ENCODE results near the gene BEND6. TPM values are rescaled to one million over a fixed set of nuclear protein-coding genes. Genes with fewer than 3 reads are reported as not detected.
A peak's percentile ranks its signal among the peaks of the same experiment; 100 is the strongest.

BEND6 gene
- total RNA-seq, 4 donors from 2014 or later, result 2.0 to 7.8 (median 3.3) TPM

DNA sequence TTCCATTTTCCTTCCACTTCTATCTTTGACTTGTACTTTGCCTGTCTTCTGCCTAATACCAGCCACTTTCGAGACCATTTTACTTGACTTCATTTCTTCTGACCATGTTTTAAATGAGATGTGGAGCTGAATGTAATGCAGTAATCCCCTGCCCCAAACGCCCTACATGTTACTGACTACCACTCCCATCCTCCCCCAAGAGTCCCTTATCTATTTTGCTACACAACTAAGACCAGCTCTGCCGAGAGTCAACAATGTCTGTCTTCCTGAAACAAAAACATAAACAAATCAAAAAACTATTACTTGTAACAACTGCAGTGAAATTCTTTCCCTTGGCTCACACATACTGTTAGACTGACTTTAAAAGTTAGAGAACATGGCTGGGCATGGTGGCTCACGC lies 64.5 kb downstream of the BEND6 start:
- DNase-seq (ENCODE audit: low spot score in 2 of 2), result no peak
- Histone ChIP-seq H3K9me3 (peaks cover 0 to 5% (median under 1%) of the 10 kb centered on the region in 4 donors), H3K27ac (no peak overlapping the region), H3K4me3 (no peak overlapping the region), H3K4me1 (peaks cover 0 to 6% (median 0%) of the 10 kb centered on the region in 4 donors), H3K27me3 (no peaks in the 10 kb centered on the region), H3K36me3 (no peaks in the 10 kb centered on the region)
- TF ChIP-seq POLR2A (IDR thresholded peaks at IDR 0.05), result no peak
- no peak for TF ChIP-seq EP300 (IDR thresholded peaks at IDR 0.05)
- TF ChIP-seq, protein P1, sequence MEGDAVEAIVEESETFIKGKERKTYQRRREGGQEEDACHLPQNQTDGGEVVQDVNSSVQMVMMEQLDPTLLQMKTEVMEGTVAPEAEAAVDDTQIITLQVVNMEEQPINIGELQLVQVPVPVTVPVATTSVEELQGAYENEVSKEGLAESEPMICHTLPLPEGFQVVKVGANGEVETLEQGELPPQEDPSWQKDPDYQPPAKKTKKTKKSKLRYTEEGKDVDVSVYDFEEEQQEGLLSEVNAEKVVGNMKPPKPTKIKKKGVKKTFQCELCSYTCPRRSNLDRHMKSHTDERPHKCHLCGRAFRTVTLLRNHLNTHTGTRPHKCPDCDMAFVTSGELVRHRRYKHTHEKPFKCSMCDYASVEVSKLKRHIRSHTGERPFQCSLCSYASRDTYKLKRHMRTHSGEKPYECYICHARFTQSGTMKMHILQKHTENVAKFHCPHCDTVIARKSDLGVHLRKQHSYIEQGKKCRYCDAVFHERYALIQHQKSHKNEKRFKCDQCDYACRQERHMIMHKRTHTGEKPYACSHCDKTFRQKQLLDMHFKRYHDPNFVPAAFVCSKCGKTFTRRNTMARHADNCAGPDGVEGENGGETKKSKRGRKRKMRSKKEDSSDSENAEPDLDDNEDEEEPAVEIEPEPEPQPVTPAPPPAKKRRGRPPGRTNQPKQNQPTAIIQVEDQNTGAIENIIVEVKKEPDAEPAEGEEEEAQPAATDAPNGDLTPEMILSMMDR (IDR thresholded peaks at IDR 0.05), result no peak
- 83 to 88% methylated on average over 4 of the region's 4 CpGs for WGBS, 2 donors

- Histone ChIP-seq H3K27ac (no peak overlapping the region), H3K27me3 (no peaks in the 10 kb centered on the region), H3K4me1 (peaks cover 0 to 6% (median 0%) of the 10 kb centered on the region in 4 donors), H3K9me3 (peaks cover 0 to 20% (median 4%) of the 10 kb centered on the region in 4 donors), H3K36me3 (peaks cover 0 to 8% (median 0%) of the 10 kb centered on the region in 3 donors), H3K4me3 (no peak overlapping the region)
- 17 to 21% methylated on average over 1 of the region's 1 CpG for WGBS, 2 donors
- no peak for DNase-seq (ENCODE audit: low spot score in 2 of 2)
- no peak for TF ChIP-seq POLR2A (IDR thresholded peaks at IDR 0.05)
- TF ChIP-seq, protein P1 (IDR thresholded peaks at IDR 0.05), result peak; percentile 39 to 56 (median 47)
Observed at GRCh38 chr6:57021086-57021720, 66.3 kb downstream of the BEND6 start.

GRCh38 chr6:57024321-57024720 lies 69.4 kb downstream of the BEND6 start:
- no peak for DNase-seq (ENCODE audit: low spot score in 2 of 2)
- Histone ChIP-seq H3K36me3 (peaks cover 0 to 9% (median 0%) of the 10 kb centered on the region in 3 donors), H3K27me3 (no peaks in the 10 kb centered on the region), H3K9me3 (peaks cover 0 to 20% (median 4%) of the 10 kb centered on the region in 4 donors), H3K27ac (no peak overlapping the region), H3K4me1 (peaks cover 0 to 6% (median 0%) of the 10 kb centered on the region in 4 donors), H3K4me3 (no peak overlapping the region)
- TF ChIP-seq, protein P1 (IDR thresholded peaks at IDR 0.05), result no peak
- TF ChIP-seq POLR2A (IDR thresholded peaks at IDR 0.05) (no peak), EP300 (IDR thresholded peaks at IDR 0.05) (no peak)
- 56 to 74% methylated on average over 2 of the region's 2 CpGs for WGBS, 2 donors

DNA sequence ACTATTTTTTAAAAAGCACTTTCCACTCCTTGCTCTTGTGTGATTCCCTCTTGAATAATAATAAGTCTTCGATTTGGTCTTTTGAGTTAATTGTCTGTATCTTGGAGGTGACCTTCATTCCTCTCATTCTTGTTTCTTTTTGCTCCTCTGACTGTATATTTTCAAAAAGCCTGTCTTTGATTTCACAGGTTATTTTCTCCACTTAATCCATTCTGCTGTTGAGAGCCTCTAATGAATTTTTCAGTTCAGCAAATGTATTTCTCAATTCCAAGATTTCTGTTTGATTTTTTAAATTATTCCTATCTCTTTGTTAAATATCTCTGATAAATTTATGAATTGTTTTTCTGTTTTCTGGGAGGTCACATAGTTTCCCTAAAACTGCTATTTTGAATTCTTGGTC lies 69.9 kb downstream of the BEND6 start:
- no peak overlapping the region for H3K4me3 ChIP-seq

DNA sequence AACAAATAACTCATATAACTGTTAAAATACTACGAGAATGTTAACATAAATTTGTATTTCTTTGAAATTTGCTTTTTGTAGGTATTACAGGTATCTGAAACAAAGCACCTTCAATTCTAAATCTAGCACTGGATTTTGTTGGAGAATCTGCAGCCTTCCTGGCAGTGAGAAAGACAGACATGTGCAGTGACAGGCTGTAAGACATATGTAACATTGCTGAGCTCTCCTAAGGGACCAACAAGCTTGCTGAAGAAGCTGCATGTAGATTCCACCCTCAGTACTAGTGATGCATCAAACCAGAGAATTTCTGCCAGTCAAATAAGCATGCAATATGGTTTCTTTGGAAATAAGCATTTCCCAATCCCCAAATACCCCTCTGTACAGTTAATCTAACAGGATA lies 71.1 kb downstream of the BEND6 start:
- Histone ChIP-seq H3K27ac (no peak overlapping the region), H3K36me3 (peaks cover 0 to 9% (median 0%) of the 10 kb centered on the region in 3 donors), H3K27me3 (no peaks in the 10 kb centered on the region), H3K4me3 (no peak overlapping the region), H3K4me1 (peaks cover 0 to 3% (median 0%) of the 10 kb centered on the region in 4 donors), H3K9me3 (peaks cover 0 to 20% (median 4%) of the 10 kb centered on the region in 4 donors)
- 81 to 89% methylated on average over 1 of the region's 1 CpG for WGBS, 2 donors
- no peak for DNase-seq (ENCODE audit: low spot score in 2 of 2)
- TF ChIP-seq POLR2A (IDR thresholded peaks at IDR 0.05) (no peak), EP300 (IDR thresholded peaks at IDR 0.05) (no peak)
- TF ChIP-seq, protein P1 (IDR thresholded peaks at IDR 0.05), result no peak

More for the DNA sequence above, 69.9 kb downstream of the BEND6 start:
- no peak overlapping the region for H3K27ac ChIP-seq
- peaks cover 0 to 9% (median 0%) of the 10 kb centered on the region in 3 donors for H3K36me3 ChIP-seq
- no peak for TF ChIP-seq POLR2A (IDR thresholded peaks at IDR 0.05)
- TF ChIP-seq, protein P1 (IDR thresholded peaks at IDR 0.05), result no peak
- TF ChIP-seq EP300 (IDR thresholded peaks at IDR 0.05), result no peak
- WGBS, 2 donors, result 81 to 85% methylated on average over 1 of the region's 1 CpG
- H3K27me3 ChIP-seq, result no peaks in the 10 kb centered on the region
- peaks cover 0 to 6% (median 0%) of the 10 kb centered on the region in 4 donors for H3K4me1 ChIP-seq
- DNase-seq (ENCODE audit: low spot score in 2 of 2), result no peak
- peaks cover 0 to 20% (median 4%) of the 10 kb centered on the region in 4 donors for H3K9me3 ChIP-seq
